ENCODE measurements around the gene ATP10B. TPM values are rescaled to one million over a fixed set of nuclear protein-coding genes. Genes with fewer than 3 reads are reported as not detected.

Gene ATP10B
- total RNA-seq, 2 experiments from 2014 or later = not detected

- no peaks in the 10 kb centered on the region for H3K9me3 ChIP-seq (ENCODE audit: low read length)
- TF ChIP-seq CTCF (conservative IDR thresholded peaks at IDR 0.05; ENCODE audit: low read length) (no peak), EZH2phosphoT487 (IDR thresholded peaks at IDR 0.05; ENCODE audit: borderline replicate concordance, low read depth, low read length) (no peak)
- no peak for DNase-seq (ENCODE audit: low spot score)
- ChIA-PET CTCF (ENCODE audit: unreplicated experiment) (no interaction called here), POLR2A (no interaction called here)
- no peak overlapping the region for H2AFZ ChIP-seq (ENCODE audit: low read length)
- H3K4me3 ChIP-seq (ENCODE audit: low read depth, low read length, poor library complexity, severe bottlenecking) = no peak overlapping the region
- H3K79me2 ChIP-seq (ENCODE audit: insufficient read depth, low read depth, low read length) = no peaks in the 10 kb centered on the region
- H3K36me3 ChIP-seq (ENCODE audit: insufficient read depth, low read length) = no peaks in the 10 kb centered on the region
- no peak overlapping the region for H3K4me2 ChIP-seq (ENCODE audit: low read length)
- H3K27ac ChIP-seq (ENCODE audit: low read depth, low read length, poor library complexity, severe bottlenecking) = no peak overlapping the region
- H3K9me2 ChIP-seq (ENCODE audit: insufficient read depth, low read length) = no peaks in the 10 kb centered on the region
- no TSS peak for BruUV-seq (replicated peaks)
- H4K20me1 ChIP-seq (ENCODE audit: insufficient read depth, low read length) = no peaks in the 10 kb centered on the region
- intact Hi-C loops (cut with micrococcal nuclease; ENCODE audit: unreplicated experiment) = no loop called here
- no peaks in the 10 kb centered on the region for H3K4me1 ChIP-seq (ENCODE audit: insufficient read depth, low read length, poor library complexity, severe bottlenecking)
These were observed 304.1 kb downstream of the ATP10B start for GRCh38 chr5:160547872-160548271.

DNA sequence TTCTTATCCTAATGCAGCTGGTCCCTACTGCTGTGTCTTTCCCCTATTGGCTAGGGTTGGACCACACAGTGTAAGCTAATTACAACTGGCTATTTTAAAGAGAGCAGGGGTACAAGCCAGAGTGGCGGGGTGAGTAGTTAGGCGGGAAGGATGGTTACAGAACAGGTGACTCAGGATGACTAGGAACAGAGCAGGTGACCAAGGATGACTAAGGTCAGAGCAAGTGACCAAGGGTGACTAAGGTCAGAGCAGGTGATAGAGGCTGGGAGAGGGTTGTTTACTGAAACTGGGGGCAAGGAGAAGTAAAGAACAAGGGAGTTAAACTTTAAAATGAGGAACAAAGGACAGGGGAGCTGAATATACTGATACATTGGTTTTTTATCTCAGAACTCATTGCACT lies 304.9 kb downstream of the ATP10B start:
- Histone ChIP-seq H3K9me3 (ENCODE audit: low read length) (no peaks in the 10 kb centered on the region), H3K4me2 (ENCODE audit: low read length) (no peak overlapping the region), H3K9me2 (ENCODE audit: insufficient read depth, low read length) (no peaks in the 10 kb centered on the region), H3K4me3 (ENCODE audit: low read depth, low read length, poor library complexity, severe bottlenecking) (no peak overlapping the region), H3K4me1 (ENCODE audit: insufficient read depth, low read length, poor library complexity, severe bottlenecking) (no peaks in the 10 kb centered on the region), H4K20me1 (ENCODE audit: insufficient read depth, low read length) (no peaks in the 10 kb centered on the region), H3K27ac (ENCODE audit: low read depth, low read length, poor library complexity, severe bottlenecking) (no peak overlapping the region), H3K36me3 (ENCODE audit: insufficient read depth, low read length) (no peaks in the 10 kb centered on the region), H2AFZ (ENCODE audit: low read length) (no peak overlapping the region), H3K79me2 (ENCODE audit: insufficient read depth, low read depth, low read length) (no peaks in the 10 kb centered on the region)
- TF ChIP-seq EZH2phosphoT487 (IDR thresholded peaks at IDR 0.05; ENCODE audit: borderline replicate concordance, low read depth, low read length) (no peak), CTCF (conservative IDR thresholded peaks at IDR 0.05; ENCODE audit: low read length) (no peak)
- no peak for DNase-seq (ENCODE audit: low spot score)
- ChIA-PET POLR2A (no interaction called here), CTCF (ENCODE audit: unreplicated experiment) (no interaction called here)
- intact Hi-C loops (cut with micrococcal nuclease; ENCODE audit: unreplicated experiment) = no loop called here
- BruUV-seq (replicated peaks) = no TSS peak

DNA sequence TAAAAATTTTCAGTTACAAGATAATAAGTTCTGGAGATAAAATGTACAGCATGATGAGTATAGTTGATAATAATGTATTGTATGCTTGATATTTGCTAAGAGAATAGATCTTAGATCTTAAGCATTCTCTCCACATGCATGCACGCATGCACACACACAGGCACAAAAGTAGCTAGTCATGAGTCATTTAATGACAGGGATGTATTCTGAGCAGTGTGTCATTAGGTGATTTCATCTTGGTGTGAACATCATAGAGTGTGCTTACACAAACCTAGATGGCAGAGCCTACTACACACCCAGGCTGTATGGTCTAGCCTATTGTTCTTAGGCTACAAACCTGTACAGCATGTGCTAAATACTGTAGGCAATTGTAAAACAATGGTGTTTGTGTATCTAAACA lies 306.2 kb downstream of the ATP10B start:
- no TSS peak for BruUV-seq (replicated peaks)
- CTCF ChIA-PET (ENCODE audit: unreplicated experiment) = no interaction called here

More for the DNA sequence above, 306.2 kb downstream of the ATP10B start:
- Histone ChIP-seq H3K4me3 (ENCODE audit: low read depth, low read length, poor library complexity, severe bottlenecking) (no peak overlapping the region), H3K27ac (ENCODE audit: low read depth, low read length, poor library complexity, severe bottlenecking) (no peak overlapping the region), H3K79me2 (ENCODE audit: insufficient read depth, low read depth, low read length) (no peaks in the 10 kb centered on the region), H3K9me2 (ENCODE audit: insufficient read depth, low read length) (no peaks in the 10 kb centered on the region), H2AFZ (ENCODE audit: low read length) (no peak overlapping the region), H3K4me1 (ENCODE audit: insufficient read depth, low read length, poor library complexity, severe bottlenecking) (no peaks in the 10 kb centered on the region), H3K4me2 (ENCODE audit: low read length) (no peak overlapping the region), H3K36me3 (ENCODE audit: insufficient read depth, low read length) (no peaks in the 10 kb centered on the region), H3K9me3 (ENCODE audit: low read length) (no peaks in the 10 kb centered on the region), H4K20me1 (ENCODE audit: insufficient read depth, low read length) (no peaks in the 10 kb centered on the region)
- intact Hi-C loops (cut with micrococcal nuclease; ENCODE audit: unreplicated experiment) = no loop called here
- TF ChIP-seq CTCF (conservative IDR thresholded peaks at IDR 0.05; ENCODE audit: low read length) = no peak
- TF ChIP-seq EZH2phosphoT487 (IDR thresholded peaks at IDR 0.05; ENCODE audit: borderline replicate concordance, low read depth, low read length) = no peak
- no peak for DNase-seq (ENCODE audit: low spot score)
- POLR2A ChIA-PET = no interaction called here
